HG03066 (cell line): ENCODE results near the gene SLC25A26.
A peak's percentile ranks its signal among the peaks of the same experiment; 100 is the strongest.

Experiments
- ATAC-seq: cut with Tn5 transposase; IDR thresholded peaks from one replicate; pipeline ENCODE4 v1.9.1; 2021; ENCODE audit warnings: low read depth; ENCODE audit not compliant: unreplicated experiment

Gene SLC25A26

GRCh38 chr3:66312039-66312438 lies 91.2 kb downstream of the SLC25A26 start:
- no peak for ATAC-seq

DNA sequence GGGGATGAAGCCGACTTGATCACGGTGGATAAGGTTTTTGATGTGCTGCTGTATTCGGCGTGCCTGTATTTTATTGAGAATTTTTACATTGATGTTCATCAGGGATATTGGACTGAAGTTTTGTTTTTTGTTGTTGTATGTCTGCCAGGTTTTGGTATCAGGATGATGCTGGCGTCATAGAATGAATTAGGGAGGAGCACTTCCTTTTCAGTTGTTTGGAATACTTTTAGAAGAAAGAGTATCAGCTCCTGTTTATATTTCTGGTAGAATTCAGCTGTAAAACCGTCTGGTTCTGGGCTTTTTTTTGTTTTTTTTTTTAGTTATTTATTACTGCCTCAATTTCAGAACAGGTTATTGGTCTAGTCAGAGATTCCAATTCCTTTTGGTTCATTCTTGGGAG lies 93.7 kb downstream of the SLC25A26 start:
- no peak for ATAC-seq

DNA sequence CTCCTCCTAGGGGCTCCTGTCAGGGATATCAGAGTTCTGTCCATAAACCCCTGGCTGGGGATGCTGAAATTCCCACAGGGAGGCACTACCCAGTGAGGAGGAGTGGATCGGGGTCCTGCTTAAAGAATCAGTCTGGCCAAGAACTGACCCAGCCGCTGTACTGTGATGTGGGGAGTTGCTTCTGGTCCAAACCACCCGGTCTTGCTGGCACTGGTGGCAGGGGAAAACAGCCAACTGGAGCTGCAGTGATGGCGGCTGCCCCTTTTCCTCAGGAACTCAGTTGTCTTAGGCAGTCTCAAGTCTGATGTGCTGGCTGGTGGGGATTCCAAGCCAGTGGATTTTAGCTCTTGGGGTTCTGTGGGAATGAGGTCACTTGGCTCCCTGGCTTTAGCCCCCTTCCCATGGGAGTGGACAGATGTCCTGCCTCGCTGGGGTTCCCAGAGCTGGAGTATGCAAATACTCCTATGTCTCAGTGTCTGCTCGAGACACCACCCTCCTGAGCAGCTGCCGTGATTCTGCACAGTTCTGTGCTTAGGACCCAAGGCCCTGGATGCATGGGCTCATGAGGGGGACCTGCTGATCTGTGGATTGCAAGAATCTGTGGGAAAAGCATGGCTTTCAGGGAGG lies 97.1 kb downstream of the SLC25A26 start:
- ATAC-seq: no peak

GRCh38 chr3:66320390-66320789 lies 99.6 kb downstream of the SLC25A26 start:
- ATAC-seq: no peak

- ATAC-seq: no peak
Measured at GRCh38 chr3:66322436-66322835, 101.6 kb downstream of the SLC25A26 start.

- no peak for ATAC-seq
Measured at GRCh38 chr3:66326340-66326739, 105.5 kb downstream of the SLC25A26 start.

DNA sequence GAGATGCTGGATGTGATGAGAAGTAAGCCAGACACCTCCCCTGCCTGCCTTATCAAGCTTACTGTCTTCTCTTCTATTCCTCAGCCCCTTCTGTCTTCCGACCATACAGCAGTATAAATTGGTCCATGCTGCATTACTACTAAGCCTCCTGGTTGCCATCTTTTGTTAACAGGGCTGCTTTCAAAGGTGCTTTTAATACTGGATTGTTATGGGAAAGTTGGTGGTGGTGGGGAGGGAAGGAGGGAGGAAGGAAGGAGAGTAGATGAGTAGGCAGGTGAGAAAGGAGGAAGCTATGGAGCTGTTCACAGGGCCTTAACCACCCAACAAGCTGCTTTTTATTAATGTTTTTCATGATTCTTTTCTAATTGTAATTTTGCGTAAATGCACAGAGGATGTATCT lies 114.9 kb downstream of the SLC25A26 start:
- ATAC-seq: no peak

DNA sequence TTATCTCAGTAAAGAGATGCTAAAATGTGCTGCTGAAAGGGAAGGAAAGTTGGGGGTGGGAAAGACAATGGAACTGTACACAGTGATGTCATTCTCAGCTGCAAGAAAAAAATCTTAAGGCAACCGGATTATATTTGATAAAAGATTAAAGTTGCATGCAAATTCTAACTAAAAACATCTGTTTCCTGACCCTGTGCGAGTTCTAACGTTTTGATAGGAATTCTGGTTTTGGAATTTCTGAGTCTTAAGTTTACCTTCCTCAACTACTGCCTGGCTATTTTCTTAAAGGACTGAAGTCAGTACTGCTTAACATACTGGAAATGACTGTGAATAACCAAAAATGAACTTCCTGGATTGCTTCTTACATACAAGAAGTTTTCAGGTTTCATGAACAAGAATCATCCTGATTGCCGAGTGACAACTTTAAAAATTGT lies 115.5 kb downstream of the SLC25A26 start:
- no peak for ATAC-seq

DNA sequence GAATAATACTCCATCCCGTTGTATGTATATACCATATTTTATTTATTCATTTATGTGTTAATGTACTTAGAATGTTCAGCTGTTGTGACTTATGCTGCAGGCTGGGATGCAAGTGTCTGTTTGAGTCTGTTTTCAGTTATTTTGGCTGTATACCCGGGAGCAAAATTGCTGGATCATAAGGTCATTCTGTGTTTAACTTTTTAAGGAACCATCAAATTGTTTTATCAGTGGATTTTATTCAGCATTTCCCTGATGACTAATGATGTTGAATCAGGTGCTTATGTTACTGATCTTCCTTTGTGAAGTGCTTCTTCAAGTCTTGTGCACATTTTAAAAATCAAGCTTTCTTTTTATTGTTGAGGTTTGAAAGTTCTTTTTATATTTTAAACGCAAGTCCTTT lies 118.1 kb downstream of the SLC25A26 start:
- ATAC-seq: no peak

- no peak for ATAC-seq
Measured at GRCh38 chr3:66342717-66343356, 122.0 kb downstream of the SLC25A26 start.

DNA sequence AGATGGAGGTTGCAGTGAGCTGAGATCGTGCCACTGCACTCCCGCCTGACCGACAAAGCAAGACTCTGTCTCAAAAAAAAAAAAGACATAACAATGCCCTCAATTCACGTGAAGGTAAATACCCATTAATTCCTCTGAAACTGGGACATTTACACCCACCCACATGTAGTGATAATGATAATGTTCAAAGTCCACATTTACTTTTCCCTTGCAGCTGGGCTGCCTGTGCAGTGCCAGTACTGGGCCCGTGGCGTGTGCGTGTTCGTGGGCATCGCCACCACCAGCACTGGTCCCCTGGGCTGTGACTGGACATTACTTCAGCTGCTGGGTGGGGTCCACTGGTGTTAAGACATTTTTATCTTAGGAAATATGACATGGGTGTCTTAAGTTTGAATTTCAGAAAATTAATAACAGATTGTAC lies 123.6 kb downstream of the SLC25A26 start:
- ATAC-seq: no peak

GRCh38 chr3:66344848-66345578 lies 124.2 kb downstream of the SLC25A26 start:
- ATAC-seq: no peak

GRCh38 chr3:66348704-66349103 lies 127.9 kb downstream of the SLC25A26 start:
- no peak for ATAC-seq

DNA sequence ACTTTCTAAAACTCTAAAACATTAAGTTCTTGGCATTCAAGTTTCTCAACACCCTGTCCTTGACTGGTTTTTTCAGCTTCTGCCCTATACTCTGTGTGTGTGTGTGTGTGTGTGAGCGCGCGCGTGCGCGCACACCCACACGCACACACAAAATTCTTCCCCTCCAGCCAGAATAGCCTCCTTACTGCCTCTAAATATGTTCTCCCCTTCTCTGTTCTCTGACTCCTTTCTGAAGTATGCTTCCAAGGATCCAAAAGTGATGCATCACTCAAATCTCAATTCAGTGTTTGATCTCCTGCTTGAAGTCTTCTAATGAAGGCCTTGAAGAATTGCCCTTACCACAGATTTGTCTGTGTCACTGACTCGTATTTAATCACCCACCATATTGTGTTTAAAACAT lies 129.8 kb downstream of the SLC25A26 start:
- no peak for ATAC-seq

DNA sequence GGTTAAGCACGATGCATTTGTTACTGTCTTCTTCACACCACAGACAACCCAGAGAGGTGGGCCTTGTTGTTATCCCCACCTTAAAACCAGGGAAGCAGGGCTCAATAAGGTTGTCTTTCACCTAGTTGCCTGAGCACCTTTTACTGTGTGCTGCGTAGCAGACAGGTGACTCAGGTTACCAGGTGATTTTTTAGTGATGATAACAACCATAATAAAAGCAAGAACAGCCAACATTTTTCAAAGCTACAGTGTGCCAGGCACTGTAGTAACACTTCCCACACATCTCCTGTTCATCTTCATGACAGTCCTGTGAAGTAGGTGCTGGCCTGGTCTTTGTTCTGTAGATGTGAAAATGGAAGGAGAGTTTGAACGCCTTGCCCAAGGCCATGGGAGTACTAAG lies 132.2 kb downstream of the SLC25A26 start:
- ATAC-seq: no peak

GRCh38 chr3:66353530-66353929 lies 132.7 kb downstream of the SLC25A26 start:
- ATAC-seq: no peak

DNA sequence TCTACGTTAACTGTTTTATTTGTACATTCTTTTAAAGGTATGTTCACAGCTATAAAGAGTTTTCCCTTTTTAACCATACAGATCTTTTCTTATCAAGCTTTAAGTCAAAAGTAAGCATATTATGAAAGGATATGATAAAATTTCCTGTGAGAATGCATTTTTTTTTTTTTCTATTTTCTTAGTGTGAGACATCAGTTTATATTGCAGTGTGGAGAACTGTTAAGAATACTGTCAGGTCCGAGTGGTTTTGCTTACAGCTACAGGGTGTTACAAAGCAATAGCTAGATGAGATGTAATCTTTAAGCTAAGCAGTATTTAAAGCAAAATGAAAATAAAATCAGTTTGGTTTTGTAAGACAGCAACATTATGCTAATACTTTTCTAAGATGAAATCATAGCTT lies 133.2 kb downstream of the SLC25A26 start:
- no peak for ATAC-seq

DNA sequence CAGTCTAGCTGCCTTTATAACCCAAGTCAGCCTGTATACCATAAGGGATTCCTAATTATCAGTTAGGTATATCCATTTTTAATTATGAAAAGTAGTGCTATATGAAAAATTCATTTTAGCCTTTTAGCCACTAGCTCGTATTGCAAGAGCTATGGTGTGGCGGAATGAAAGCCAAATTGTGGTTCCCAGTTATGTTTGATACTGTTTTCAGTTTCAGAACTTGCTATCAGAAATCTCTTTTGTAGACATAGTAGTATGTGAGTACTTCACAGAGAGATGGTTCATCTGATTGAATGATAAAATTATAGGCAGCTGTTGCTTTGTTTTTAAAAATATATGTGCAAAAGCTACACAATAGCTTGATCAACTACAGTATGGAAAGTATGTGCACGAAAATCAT lies 134.6 kb downstream of the SLC25A26 start:
- peak; percentile 97 for ATAC-seq

GRCh38 chr3:66355997-66356396 lies 135.2 kb downstream of the SLC25A26 start:
- no peak for ATAC-seq

DNA sequence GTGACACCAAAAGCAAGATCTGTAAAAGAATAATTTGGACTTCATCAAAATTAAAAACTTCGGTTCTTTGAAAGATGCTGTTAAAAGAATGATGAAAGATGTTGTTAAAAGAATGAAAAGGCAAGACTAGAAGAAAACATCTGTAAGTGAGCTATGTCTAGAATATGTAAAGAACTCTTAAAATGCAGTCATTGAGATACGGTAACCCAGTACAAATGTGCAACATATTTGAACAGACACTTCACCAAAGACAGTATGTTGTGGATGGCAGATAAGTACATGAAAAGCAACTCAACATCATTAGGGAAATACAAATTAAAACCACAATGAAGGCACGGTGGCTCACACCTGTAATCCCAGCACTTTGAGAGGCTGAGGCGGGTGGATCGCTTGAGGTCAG lies 140.6 kb downstream of the SLC25A26 start:
- no peak for ATAC-seq

- ATAC-seq: no peak
Measured at GRCh38 chr3:66362541-66362941, 141.7 kb downstream of the SLC25A26 start.

GRCh38 chr3:66363148-66363547 lies 142.3 kb downstream of the SLC25A26 start:
- ATAC-seq: no peak
